ENCODE measurements around the gene SYT3.
"Not testable (repeated sequence)": the region's sequence is repeated elsewhere in the genome, so short reads cannot be mapped to it uniquely, and the experiment has no call there.

Gene SYT3

GRCh38 chr19:50599427-50599826, 40.3 kb downstream of the SYT3 start:
- H3K4me3 ChIP-seq (ENCODE audit: low read depth, low read length), result no peak overlapping the region
- H3K36me3 ChIP-seq (ENCODE audit: control insufficient read depth, insufficient read depth, low read length), result no peaks in the 10 kb centered on the region
- no peak overlapping the region for H3K9ac ChIP-seq (ENCODE audit: low read depth, low read length)
- peaks cover 14% of the 10 kb centered on the region for H3K27me3 ChIP-seq (ENCODE audit: control insufficient read depth, insufficient read depth, low read length)
- H3K4me1 ChIP-seq (ENCODE audit: control insufficient read depth, insufficient read depth, low read length), result no peaks in the 10 kb centered on the region
- H3K9me3 ChIP-seq (ENCODE audit: control insufficient read depth, insufficient read depth, low read length), result peaks cover 6% of the 10 kb centered on the region; the same call in 1 of the 2 replicates
- H3K27ac ChIP-seq (ENCODE audit: low read depth, low read length), result peak overlapping the region; percentile 57

GRCh38 chr19:50590191-50590590, 49.5 kb downstream of the SYT3 start:
- H3K9ac ChIP-seq (ENCODE audit: low read depth, low read length), result no peak overlapping the region
- no peak overlapping the region for H3K4me3 ChIP-seq (ENCODE audit: low read depth, low read length)
- no peaks in the 10 kb centered on the region for H3K27me3 ChIP-seq (ENCODE audit: control insufficient read depth, insufficient read depth, low read length)
- no peak overlapping the region for H3K27ac ChIP-seq (ENCODE audit: low read depth, low read length)
- no peaks in the 10 kb centered on the region for H3K4me1 ChIP-seq (ENCODE audit: control insufficient read depth, insufficient read depth, low read length)
- H3K36me3 ChIP-seq (ENCODE audit: control insufficient read depth, insufficient read depth, low read length), result no peaks in the 10 kb centered on the region
- no peaks in the 10 kb centered on the region for H3K9me3 ChIP-seq (ENCODE audit: control insufficient read depth, insufficient read depth, low read length)

GRCh38 chr19:50581795-50582660, 57.7 kb downstream of the SYT3 start:
- H3K4me1 ChIP-seq (ENCODE audit: control insufficient read depth, insufficient read depth, low read length); H3K9ac ChIP-seq (ENCODE audit: low read depth, low read length); H3K27me3 ChIP-seq (ENCODE audit: control insufficient read depth, insufficient read depth, low read length); H3K36me3 ChIP-seq (ENCODE audit: control insufficient read depth, insufficient read depth, low read length); H3K4me3 ChIP-seq (ENCODE audit: low read depth, low read length); H3K9me3 ChIP-seq (ENCODE audit: control insufficient read depth, insufficient read depth, low read length); H3K27ac ChIP-seq (ENCODE audit: low read depth, low read length): not testable (repeated sequence)

- Histone ChIP-seq H3K27ac (ENCODE audit: low read depth, low read length) (no peak overlapping the region), H3K9ac (ENCODE audit: low read depth, low read length) (no peak overlapping the region), H3K4me1 (ENCODE audit: control insufficient read depth, insufficient read depth, low read length) (no peaks in the 10 kb centered on the region), H3K36me3 (ENCODE audit: control insufficient read depth, insufficient read depth, low read length) (no peaks in the 10 kb centered on the region), H3K9me3 (ENCODE audit: control insufficient read depth, insufficient read depth, low read length) (no peaks in the 10 kb centered on the region), H3K4me3 (ENCODE audit: low read depth, low read length) (no peak overlapping the region), H3K27me3 (ENCODE audit: control insufficient read depth, insufficient read depth, low read length) (no peaks in the 10 kb centered on the region)
Observed at GRCh38 chr19:50580970-50581634, 58.6 kb downstream of the SYT3 start.

GRCh38 chr19:50580240-50580639, 59.4 kb downstream of the SYT3 start:
- Histone ChIP-seq H3K9me3 (ENCODE audit: control insufficient read depth, insufficient read depth, low read length) (no peaks in the 10 kb centered on the region), H3K27ac (ENCODE audit: low read depth, low read length) (no peak overlapping the region), H3K27me3 (ENCODE audit: control insufficient read depth, insufficient read depth, low read length) (no peaks in the 10 kb centered on the region), H3K36me3 (ENCODE audit: control insufficient read depth, insufficient read depth, low read length) (no peaks in the 10 kb centered on the region), H3K9ac (ENCODE audit: low read depth, low read length) (no peak overlapping the region), H3K4me1 (ENCODE audit: control insufficient read depth, insufficient read depth, low read length) (no peaks in the 10 kb centered on the region), H3K4me3 (ENCODE audit: low read depth, low read length) (no peak overlapping the region)

GRCh38 chr19:50576769-50577168, 62.9 kb downstream of the SYT3 start:
- H3K27ac ChIP-seq (ENCODE audit: low read depth, low read length); H3K27me3 ChIP-seq (ENCODE audit: control insufficient read depth, insufficient read depth, low read length); H3K9ac ChIP-seq (ENCODE audit: low read depth, low read length); H3K4me3 ChIP-seq (ENCODE audit: low read depth, low read length); H3K4me1 ChIP-seq (ENCODE audit: control insufficient read depth, insufficient read depth, low read length); H3K9me3 ChIP-seq (ENCODE audit: control insufficient read depth, insufficient read depth, low read length); H3K36me3 ChIP-seq (ENCODE audit: control insufficient read depth, insufficient read depth, low read length): not testable (repeated sequence)

- no peaks in the 10 kb centered on the region for H3K4me1 ChIP-seq (ENCODE audit: control insufficient read depth, insufficient read depth, low read length)
- H3K27me3 ChIP-seq (ENCODE audit: control insufficient read depth, insufficient read depth, low read length), result peaks cover 3% of the 10 kb centered on the region
- no peaks in the 10 kb centered on the region for H3K9me3 ChIP-seq (ENCODE audit: control insufficient read depth, insufficient read depth, low read length)
- no peaks in the 10 kb centered on the region for H3K36me3 ChIP-seq (ENCODE audit: control insufficient read depth, insufficient read depth, low read length)
- H3K9ac ChIP-seq (ENCODE audit: low read depth, low read length), result no peak overlapping the region
- no peak overlapping the region for H3K4me3 ChIP-seq (ENCODE audit: low read depth, low read length)
- H3K27ac ChIP-seq (ENCODE audit: low read depth, low read length), result no peak overlapping the region
Observed at GRCh38 chr19:50573741-50574461, 65.8 kb downstream of the SYT3 start.
